Measurements from ENCODE around the gene CHRFAM7A. TPM values are rescaled to one million over a fixed set of nuclear protein-coding genes. Genes with fewer than 3 reads are reported as not detected.
"Not testable (repeated sequence)": the region's sequence is repeated elsewhere in the genome, so short reads cannot be mapped to it uniquely, and the experiment has no call there.

The CHRFAM7A gene
- 0.10 and 0.16 TPM in 2 replicates for total RNA-seq
- polyA plus RNA-seq (2012): 1.7 TPM

DNA sequence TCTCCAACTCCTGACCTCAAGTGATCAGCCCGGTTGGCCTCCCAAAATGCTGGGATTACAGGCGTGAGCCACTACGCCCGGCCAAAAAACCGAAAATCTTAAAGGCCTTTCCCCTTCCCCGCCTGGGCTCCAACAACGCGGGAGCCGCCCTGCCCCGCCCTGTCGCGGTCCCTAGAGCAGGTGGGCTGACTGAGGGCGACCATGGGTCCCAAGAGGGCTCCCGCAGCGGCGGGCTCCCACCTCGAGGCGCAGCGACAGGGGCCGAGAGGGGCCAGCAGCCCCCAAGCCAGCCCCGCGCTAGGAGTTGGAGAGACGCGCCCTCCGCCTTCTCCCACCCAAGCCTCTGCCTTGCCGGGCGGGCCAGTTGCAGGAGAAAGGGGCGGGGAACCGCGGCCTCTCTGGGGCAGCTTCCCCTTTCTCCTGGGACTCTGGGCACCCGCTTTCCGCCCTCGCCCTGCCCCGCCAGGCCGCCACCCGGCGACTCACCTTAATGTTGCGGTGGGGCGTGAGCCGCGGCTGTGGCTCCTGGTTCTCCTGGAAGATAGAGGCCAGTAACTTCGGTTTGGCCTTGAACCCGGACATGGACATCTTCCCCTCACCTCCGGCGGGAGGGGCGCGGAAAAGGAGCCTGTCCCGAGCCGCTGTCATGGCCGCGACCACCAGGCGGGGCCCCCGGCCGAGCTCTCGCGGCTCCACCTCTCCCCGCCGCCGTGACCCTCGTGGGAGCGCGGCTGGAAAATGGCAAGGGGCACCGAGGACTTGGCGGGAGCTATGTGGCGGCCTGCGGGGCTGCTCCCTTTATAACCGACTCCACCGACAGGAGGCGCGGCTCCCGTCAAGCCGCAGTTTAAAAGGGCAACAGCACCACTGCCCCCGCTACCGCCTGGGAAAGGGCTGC, at the start of gene CHRFAM7A:
Gene CHRFAM7A (minus strand): TSS at position 775 of the 898 bp plus-strand sequence. CDS start 10,189 bp downstream, outside the sequence.
- not testable (repeated sequence) for DNase-seq (ENCODE audit: low read depth)

DNA sequence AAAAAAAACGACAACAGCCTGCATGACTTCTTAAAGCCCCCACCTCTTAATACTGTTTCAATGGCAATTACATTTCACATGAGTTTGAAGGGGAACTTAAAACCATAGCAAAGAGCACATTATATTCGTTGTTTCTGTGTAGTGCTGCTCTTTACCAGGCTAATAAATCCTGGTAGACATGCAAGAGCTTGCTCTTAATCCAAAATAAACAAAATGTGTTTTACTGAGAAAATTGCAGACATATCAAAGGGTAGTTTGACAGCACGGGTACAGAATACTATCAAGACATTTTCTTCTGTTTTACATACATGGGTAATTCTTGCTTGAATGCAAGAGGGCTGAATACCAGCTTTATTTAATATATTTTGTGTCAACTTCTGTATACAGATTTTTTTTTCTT, 45.0 kb upstream of the CHRFAM7A start:
- DNase-seq (ENCODE audit: low read depth): not testable (repeated sequence)

DNA sequence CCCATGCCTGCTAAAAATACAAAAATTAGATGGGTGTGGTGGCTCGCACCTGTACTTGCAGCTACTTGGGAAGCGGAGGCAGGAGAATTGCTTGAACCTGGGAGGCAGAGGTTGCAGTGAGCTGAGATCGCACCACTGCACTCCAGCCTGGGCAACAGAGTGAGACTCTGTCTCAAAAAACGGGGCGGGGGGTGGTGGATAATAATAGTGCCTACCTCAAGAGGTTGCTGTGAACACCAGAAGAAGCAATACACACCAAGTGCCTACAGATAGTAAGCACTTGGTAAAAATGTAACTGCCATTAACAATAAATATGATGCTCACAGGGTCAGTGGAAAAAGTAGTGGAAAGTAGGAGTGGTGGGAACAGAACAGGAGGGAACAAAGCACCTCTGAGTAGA, 42.5 kb upstream of the CHRFAM7A start:
- not testable (repeated sequence) for DNase-seq (ENCODE audit: low read depth)

DNA sequence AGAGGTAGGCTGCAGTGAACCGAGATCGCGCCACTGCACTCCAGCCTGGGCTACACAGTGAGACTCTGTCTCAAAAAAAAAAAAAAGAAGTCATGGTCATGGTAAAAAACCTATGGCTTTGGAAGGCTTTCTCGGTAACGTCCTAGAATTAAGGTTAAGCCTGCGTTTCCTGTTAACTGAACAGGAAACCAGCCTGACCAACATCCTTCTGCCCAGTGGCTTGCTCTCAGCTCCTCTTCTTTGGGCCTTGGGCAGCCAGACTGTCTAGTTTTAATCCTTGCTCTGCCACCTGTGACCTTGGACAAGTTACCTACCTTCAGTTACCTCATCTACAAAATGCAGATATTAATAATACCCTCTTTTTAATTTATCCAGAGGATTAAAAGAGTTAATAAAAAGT, 27.4 kb upstream of the CHRFAM7A start:
- not testable (repeated sequence) for DNase-seq (ENCODE audit: low read depth)

DNA sequence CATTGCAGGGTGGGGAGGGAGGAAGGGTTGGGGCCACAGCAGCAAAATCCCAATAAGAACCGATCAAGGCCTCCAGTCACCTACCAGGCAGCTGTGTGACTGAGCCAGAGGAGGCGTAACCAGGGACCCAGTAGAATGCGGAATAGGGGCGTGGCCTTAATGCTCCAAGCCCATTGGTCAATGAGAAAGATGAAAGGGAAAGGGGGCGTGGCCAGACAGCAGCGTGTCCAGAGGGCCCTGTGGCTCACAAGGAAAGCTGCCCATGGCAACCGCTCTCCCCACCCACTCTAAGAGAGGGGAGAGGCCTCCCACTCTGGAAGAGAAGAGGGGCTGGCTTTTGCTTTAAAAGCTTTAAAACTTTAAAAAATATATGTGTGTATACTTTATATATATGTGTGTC, 20.8 kb upstream of the CHRFAM7A start, which contains the start of gene GOLGA8R:
Gene GOLGA8R (minus strand): TSS at position 101 of the 400 bp plus-strand sequence. CDS start 98 bp downstream, at position 3.
- not testable (repeated sequence) for DNase-seq (ENCODE audit: low read depth)

DNA sequence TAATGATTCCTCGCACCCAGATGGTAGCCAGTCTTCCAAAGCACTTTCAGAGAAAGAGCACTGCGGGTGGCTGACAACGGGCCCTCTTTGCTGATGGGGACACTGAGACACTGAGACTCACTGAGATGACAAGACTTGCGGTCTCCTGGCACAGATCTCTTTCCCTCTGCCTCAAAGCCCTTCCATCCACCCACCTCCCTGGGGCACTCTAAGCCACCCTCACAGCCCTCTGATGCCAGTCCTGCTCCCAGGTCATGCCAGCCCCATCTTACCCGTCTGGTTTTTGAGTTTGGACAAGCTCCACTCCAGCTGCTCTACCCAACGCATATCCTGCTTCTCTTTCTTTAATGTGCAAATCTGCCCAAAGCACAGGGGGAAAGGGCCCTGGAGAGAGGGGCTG, 14.3 kb upstream of the CHRFAM7A start:
- DNase-seq (ENCODE audit: low read depth): not testable (repeated sequence)

DNA sequence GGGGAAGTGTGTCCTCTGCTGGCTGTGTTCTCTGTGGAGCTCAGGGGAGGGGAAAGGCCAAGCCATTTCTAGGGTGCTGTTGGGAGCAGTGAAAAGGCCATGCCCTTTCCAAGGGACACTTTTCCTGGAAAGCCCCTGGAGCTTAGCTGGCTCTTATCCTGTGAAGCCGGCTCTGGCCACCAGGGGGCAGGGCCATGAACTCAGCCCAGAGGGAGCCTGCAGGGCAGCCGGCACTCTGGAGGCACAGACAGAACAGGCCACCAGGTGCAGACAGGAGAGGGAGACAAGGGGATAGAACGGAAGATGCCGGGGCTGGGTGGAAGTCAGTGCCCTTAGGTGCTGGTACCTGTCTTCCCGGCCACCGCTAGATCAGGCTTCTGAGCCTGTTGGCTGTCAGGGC, 5.6 kb upstream of the CHRFAM7A start:
- DNase-seq (ENCODE audit: low read depth): not testable (repeated sequence)

DNA sequence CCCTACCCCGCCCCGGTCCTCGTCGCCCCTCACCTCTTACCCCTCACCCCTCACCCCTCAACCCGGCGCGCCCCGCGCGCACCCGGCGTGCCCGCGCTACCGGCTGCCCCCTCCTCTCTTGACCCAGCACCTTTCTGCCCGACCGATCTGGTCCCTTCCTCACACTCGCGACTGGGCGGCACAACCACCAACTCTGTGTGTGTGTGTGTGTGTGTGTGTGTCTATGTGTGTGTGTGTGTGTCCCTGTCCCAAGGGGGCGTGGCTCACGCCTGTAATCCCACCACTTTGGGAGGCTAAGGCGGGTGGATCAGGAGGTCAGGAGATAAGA, 288 bp upstream of the CHRFAM7A start:
- DNase-seq (ENCODE audit: low read depth): not testable (repeated sequence)

DNA sequence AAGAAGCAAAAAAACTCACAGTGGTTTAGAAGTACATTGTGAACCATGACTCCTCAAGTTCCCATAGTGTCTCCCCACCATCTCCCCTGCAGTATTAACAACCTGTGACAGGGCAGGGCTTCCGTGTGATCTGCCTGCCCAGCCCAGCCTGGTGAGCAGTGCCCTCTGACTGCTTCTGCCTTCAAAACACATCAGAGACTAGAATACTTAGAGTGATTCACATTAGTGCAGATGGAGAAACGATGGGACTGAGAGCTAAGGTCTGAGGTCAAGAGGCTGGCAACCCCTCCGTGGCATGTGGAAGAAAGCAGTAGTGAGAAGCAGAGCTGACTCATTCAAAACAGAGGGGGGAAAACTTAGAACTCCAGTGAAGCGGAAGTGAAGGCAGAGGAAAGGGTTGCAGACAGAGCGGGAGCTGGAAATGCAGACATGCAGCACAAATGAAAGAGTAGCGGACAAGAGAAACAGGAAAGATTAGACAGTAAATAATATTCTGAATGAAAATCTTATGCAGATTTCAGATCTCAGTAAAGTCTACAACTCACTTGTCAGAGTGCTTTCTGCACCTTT, 6.9 kb downstream of the CHRFAM7A start:
- DNase-seq (ENCODE audit: low read depth): not testable (repeated sequence)

DNA sequence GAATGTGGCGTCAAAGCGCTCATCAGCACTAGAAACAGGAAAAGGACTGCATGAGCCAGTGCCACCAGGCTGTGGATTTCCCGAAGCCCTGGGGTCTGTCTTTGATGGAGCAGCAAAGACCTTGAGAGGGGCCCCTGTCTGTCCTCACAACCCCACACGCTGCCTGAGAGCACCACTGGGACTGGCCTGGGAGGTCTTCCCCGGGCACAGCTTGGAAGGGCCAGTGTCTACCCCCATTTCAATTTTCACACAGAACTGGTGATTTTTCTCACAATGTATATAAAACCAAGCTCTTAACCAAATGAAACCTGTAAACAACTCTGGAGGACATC, 16.3 kb downstream of the CHRFAM7A start:
- not testable (repeated sequence) for DNase-seq (ENCODE audit: low read depth)

DNA sequence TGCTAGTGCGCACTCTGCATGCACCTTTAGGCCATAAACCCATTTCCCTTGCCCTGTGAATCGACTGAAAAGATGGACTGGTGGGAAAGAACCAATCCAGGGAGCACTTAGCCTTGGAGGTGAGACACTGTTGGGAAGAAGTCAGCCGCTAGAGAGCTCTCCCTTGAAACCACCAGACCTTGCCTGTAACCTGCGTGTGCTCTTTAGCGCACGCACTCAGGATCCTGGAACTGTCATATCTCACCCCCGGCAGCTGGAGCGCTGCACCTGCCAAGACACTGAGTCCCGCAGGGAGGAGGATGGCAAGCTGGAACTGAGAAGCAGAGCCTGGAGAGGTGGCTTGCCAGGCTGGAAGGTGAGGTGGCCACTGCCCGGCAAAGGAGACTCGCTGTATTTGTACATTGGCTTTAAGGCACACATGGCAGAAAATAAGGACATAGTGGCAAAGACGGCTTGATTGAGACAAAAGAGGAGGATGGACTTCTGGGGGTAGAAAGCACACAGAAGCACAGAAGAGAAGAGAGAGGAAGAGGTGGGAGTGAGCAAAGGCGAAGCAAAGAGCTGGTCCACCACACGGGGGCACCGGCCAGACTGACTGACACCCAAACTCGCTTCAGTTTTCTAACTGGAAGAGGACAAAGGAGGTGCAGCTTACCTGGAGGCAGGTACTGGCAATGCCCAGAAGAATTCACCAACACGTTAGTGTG, 16.8 kb downstream of the CHRFAM7A start:
- DNase-seq (ENCODE audit: low read depth): not testable (repeated sequence)

DNA sequence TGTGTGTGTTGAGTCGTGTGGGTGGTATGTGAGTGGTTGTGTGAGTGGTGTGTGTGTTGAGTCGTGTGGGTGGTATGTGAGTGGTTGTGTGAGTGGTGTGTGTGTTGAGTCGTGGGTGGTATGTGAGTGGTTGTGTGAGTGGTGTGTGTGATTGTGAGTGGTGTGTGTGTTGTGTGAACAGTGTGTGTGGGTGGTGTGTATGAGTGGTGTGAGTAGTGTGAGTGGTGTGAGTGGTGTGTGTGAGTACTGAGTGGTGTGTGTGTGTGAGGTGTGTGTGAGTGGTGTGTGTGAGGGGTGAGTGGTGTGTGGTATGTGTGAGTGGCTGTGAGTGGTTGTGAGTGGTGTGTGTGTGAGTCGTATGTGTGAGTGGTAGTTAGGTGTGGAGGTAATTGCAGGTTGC, 17.5 kb downstream of the CHRFAM7A start:
- not testable (repeated sequence) for DNase-seq (ENCODE audit: low read depth)

DNA sequence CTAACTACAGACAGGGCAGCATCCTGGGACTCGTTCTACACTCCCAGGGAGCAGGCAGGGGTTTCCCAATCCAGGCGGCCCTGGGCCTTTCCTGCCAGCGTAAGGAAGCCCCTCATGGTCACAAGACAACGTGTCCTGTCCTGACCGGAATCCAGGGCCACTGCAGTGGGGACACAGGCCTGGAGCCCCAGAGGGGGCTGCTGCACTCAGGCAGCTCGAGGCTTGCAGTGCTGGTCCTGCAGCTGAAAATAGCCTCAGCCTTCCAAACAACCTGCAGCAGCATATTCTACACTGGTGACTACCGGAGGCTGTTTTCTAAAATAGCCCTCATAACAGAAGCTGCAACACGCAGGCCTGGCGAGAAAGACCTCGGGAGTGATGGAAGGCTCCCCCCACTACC, 18.5 kb downstream of the CHRFAM7A start:
- DNase-seq (ENCODE audit: low read depth): not testable (repeated sequence)

DNA sequence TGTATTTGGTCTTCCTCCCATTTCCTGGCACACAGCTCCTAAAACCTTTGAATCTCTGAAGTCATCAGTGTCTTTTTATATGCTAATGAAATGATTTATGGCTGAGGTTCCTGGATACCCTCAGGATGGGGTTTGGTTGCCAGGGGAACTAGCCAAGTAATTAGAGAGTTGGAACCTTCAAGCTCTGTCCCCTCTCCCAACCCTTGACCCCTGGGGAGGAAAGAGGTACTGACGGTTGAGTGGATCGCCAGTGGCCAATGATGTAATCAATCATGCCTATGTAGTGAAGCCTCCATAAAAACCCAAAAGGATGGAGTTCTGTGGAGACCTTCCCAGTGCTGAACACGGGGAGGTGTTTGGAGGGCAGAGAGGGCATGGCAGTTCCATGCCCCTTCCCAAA, 25.1 kb downstream of the CHRFAM7A start:
- not testable (repeated sequence) for DNase-seq (ENCODE audit: low read depth)

DNA sequence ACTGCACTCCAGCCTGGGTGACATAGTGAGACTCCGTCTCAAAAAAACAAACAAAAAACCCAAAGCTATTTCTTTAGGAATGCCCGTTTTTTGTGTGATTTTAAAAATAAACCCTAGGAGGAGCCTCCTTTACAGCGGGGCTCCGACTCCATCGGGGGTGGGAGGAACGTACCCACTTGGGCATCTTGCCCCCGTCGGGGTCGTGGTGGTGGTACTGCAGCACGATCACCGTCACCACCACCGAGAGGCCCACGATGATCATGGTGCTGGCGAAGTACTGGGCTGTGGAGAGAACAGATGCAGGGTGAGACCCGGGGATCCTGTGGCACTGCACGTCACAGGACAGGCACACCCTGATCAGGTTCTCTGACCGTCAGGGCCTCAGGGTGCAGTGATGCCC, 26.1 kb downstream of the CHRFAM7A start:
- not testable (repeated sequence) for DNase-seq (ENCODE audit: low read depth)

DNA sequence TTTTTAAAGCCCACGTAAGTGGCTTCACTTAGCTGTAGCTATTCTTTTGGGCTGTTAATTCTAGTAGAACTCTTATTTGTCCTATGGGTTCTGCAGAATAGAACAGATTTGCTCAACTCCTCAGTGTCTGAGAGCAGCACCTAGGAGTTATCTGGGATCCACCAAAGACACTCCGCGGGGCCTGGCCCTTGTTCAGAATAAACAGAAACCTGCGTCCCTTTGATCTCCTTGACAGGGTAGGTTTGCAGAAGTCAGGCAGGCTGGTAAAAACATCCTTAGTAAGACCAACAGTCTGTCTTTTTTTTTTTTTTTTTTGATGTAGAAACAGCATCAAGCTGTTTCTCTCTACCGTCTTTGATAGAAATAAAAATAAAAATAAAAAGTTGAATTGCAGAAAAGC, 31.9 kb downstream of the CHRFAM7A start:
- DNase-seq (ENCODE audit: low read depth): not testable (repeated sequence)

DNA sequence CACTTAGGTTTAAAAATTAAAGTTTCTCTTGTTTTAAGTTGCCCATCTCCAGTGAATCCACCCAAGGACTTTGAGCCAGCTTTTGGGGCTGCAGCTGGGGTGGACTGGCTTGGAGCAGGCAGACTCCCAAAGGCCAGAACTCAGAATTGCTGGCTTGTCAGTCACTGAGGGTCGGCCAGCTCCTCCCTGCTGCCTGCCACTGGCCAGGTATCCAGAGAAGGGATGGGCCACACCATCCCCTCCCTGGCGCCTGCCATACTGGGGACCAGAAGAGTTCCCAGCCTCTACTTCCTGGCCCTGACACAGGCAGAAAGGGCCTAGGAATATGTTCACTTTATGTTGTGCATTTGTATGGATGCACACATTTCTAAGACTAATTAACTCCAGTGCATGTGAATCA, 32.4 kb downstream of the CHRFAM7A start:
- DNase-seq (ENCODE audit: low read depth): not testable (repeated sequence)

DNA sequence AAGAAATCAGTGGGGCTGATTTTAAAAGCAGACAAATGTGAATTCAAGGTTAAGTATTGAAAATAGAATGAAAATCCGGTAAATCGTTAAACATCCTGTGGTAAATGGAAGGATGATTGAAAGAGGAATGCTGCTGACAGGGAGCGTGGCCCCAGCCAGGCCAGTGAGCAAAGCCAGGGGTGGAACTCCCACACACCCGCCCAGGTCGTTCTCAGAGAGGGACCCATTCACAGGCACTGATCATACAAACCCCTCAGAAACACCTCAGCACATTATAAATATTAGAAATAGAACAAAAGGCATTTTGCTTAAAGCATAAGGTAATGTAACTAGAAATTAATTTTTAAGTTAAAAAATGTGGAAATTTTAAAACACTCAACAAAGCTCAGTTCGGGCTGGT, 38.3 kb downstream of the CHRFAM7A start:
- DNase-seq (ENCODE audit: low read depth): not testable (repeated sequence)

DNA sequence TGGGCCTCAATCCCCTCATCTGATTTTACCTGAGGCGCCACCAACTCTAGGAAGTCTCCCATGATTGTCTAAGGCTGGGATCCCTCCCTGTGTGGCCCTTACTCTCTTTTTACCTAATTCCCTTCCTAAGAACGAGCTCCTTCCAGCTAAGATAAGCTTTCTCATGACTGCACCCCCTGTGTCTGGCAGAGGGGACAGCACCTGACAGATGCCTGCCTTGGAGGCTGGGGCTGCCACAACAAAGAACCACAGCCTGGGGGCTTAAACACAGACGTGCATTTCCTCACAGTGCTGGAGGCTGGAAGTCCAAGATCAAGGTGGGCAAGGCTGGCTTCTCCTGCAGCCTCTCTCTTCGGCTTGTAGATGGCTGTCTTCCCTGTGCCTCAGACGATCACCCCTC, 43.5 kb downstream of the CHRFAM7A start:
- DNase-seq (ENCODE audit: low read depth): not testable (repeated sequence)

DNA sequence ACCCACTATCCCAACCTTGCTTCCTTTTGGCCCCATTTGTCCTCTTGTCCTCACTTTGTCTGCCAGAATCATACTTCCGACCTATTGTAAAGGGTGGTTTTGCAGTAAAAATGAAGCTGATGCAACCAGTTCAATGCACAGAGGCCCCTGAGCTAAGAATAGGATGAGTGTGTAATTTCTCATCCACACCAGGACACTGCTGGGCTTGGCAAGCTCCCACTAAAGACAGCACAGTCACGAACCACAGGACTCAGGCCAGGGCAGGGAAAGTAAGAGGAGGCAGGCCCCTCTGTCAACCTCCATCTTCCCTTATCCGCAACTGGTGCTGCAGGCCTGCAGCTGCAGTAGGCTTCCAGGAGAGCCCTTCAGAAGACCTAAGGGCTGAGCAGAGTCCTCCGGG, 56.8 kb downstream of the CHRFAM7A start:
- not testable (repeated sequence) for DNase-seq (ENCODE audit: low read depth)

DNA sequence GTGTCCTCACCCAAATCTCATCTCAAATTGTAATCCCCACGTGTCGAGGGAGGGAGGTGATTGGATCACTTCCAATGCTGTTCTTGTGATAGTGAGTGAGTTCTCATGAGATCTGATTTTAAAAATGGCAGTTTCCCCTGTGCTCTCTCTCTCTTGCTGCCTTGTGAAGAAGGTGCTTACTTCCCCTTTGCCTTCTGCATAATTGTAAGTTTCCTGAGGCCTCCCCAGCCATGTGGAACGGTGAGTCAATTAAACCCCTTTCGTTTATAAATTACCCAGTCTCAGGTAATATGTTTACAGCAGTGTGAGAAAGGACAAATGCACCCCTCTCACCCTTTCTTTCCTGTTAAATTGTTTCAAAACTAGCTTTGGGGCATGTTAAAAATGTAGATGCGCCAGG, 59.2 kb downstream of the CHRFAM7A start:
- DNase-seq (ENCODE audit: low read depth): not testable (repeated sequence)

DNA sequence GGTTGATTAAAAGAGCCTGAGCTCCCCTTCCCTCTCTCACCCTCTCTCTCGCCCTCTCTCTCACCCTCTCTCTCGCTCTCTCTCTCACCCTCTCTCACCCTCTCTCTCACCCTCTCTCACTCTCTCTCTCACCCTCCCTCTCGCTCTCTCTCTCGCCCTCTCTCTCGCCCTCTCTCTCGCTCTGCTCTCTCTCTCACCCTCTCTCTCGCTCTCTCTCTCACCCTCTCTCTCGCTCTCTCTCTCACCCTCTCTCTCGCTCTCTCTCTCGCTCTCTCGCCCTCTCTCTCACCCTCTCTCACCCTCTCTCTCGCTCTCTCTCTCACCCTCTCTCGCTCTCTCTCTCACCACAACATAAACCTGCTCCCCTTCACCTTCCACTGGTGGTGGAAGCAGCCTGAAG, 67.2 kb downstream of the CHRFAM7A start:
- not testable (repeated sequence) for DNase-seq (ENCODE audit: low read depth)
